Astrocyte of the spinal cord (primary cell): ENCODE data around the gene R3HDM4.

Source experiments
- DNase-seq: peaks from one replicate; pipeline ENCODE4 v3.0.0; 2011; ENCODE audit warnings: low read depth, low spot score
- H3K4me3 ChIP-seq: 2 replicates; pipeline ENCODE4 v1.5.1; 2011; ENCODE audit warnings: low read depth, mild to moderate bottlenecking, low read length, moderate library complexity
- in situ Hi-C: cut with HindIII; loops from 2 replicates; pipeline ENCODE4 v1.10.0; 2017; ENCODE audit warnings: low sequenced_read_pairs
- TF ChIP-seq, protein P1 (sequence below): IDR thresholded peaks from 2 replicates; pipeline ENCODE4 v1.5.1; 2012; ENCODE audit warnings: low read depth, mild to moderate bottlenecking, low read length, inconsistent platforms

The R3HDM4 gene

GRCh38 chr19:890831-891230, 22.2 kb downstream of the R3HDM4 start:
- in situ Hi-C loops: no loop called here
- TF ChIP-seq, protein P1, sequence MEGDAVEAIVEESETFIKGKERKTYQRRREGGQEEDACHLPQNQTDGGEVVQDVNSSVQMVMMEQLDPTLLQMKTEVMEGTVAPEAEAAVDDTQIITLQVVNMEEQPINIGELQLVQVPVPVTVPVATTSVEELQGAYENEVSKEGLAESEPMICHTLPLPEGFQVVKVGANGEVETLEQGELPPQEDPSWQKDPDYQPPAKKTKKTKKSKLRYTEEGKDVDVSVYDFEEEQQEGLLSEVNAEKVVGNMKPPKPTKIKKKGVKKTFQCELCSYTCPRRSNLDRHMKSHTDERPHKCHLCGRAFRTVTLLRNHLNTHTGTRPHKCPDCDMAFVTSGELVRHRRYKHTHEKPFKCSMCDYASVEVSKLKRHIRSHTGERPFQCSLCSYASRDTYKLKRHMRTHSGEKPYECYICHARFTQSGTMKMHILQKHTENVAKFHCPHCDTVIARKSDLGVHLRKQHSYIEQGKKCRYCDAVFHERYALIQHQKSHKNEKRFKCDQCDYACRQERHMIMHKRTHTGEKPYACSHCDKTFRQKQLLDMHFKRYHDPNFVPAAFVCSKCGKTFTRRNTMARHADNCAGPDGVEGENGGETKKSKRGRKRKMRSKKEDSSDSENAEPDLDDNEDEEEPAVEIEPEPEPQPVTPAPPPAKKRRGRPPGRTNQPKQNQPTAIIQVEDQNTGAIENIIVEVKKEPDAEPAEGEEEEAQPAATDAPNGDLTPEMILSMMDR: no peak
- H3K4me3 ChIP-seq: no peak overlapping the region
- no peak for DNase-seq

DNA sequence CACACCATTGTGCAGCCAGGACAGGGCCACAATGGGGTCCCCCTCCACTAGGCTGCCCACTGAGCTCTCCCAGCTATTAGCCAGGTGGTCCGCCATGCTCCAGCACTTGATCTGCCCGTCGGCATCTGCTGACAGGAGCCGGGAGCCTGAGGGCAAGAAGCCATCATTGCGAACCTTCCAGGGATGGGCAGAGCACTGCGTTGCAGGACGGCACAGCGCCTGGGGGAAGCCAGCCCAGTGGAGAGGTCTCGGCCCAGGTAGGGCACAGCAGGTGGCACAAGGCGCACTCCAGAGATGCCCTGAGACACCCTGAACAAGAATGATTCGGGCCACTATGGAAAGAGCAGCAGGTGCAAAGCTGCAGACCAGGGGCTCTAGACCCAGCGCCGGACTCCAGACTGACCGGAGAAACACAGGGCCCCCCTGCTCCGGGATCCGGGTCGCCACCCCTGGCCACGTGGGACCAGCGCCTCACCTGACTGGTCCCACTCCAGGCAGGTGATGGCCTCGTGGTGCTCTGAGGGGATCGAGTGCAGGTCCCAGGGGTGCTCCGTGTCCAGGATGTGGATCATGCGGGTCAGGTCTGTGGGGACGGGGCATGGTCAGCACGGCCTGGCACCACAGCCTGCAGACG, 23.2 kb downstream of the R3HDM4 start:
- DNase-seq: no peak
- TF ChIP-seq, protein P1: no peak
- no peak overlapping the region for H3K4me3 ChIP-seq
- in situ Hi-C loops: no loop called here

GRCh38 chr19:888581-889385, 24.2 kb downstream of the R3HDM4 start:
- in situ Hi-C loops: no loop called here
- TF ChIP-seq, protein P1: no peak
- H3K4me3 ChIP-seq: no peak overlapping the region
- no peak for DNase-seq

DNA sequence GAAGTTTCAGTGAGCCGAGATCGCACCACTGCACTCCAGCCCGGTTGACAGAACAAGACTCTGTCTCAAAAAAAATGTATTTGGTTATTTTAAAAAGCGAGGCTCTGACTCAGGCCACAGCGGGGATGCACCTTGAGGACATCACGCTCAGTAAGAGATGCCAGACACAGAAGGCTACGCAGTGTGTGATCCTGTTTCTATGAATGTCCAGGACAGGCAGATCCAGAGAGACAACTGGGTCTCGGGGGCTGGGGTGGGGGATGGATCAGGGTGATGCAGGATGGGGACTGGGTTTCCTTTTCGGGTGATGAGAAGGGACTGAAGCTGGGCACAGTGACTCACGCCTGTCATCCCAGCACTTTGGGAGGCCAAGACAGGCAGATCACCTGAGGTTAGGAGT, 25.4 kb downstream of the R3HDM4 start:
- in situ Hi-C loops: no loop called here
- TF ChIP-seq, protein P1: no peak
- no peak for DNase-seq
- H3K4me3 ChIP-seq: no peak overlapping the region

DNA sequence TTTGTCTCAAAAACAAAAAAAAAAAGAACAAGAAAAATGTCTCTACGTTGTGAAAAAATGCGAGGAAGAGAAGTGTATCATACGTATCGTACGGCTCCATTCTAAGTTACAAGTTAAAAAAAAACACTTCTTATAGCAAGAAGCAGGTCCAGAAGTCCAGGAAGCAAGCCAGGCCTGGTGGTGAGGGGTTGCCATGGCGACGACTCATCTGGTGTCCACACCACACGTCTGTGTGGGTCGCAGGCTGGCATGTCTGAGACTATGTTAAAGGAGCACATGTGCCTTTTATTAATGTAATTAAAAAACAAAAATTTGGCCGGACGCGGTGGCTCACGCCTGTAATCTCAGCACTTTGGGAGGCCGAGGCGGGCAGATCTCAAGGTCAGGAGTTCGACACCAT, 25.9 kb downstream of the R3HDM4 start:
- TF ChIP-seq, protein P1: no peak
- in situ Hi-C loops: no loop called here
- H3K4me3 ChIP-seq: no peak overlapping the region
- DNase-seq: peak; percentile 80

DNA sequence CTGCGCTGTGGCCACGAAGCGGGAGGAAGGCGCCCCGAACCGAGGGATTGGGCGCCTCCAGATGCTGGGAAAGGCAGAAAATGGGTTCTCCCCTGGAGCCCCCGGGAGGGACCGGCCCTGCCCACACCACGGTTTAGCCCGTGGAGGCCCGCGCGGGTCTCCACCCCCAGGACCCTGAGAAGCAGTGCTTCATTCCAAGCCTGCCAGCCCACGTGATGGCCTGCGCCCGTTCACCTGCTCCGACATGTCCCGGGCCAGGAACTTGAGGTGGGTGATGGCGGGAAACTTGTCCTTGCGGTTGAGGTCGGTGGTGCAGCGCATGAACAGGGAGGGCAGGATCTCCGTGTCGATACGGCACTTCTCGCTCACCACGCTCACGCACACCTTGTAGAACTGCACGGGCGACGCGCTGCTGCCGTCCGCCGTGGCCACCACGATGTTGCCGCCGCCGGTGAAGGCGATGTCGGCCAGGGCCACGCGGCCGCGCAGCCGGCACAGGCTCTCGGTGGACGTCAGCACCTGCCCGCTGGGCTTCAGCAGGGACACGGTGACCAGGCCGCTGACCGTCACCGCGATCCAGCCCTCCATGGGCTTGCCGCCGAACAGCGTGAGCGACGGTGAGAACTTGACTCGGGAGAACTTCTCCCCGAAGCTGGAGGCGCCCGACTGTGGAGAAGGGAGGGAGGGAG, 27.3 kb downstream of the R3HDM4 start:
- no peak overlapping the region for H3K4me3 ChIP-seq
- in situ Hi-C loops: no loop called here
- DNase-seq: no peak
- TF ChIP-seq, protein P1: no peak
